ENCODE results near the gene ZNF408.

ZNF408 gene

GRCh38 chr11:46725338-46726205, 24.7 kb downstream of the ZNF408 start:
- TF ChIP-seq CTCF (IDR thresholded peaks at IDR 0.05) = no peak
- Mint-ChIP-seq H3K27ac (no peak overlapping the region), H3K27me3 (ENCODE audit: low read depth, poor library complexity) (peaks cover 3% of the 10 kb centered on the region), H3K36me3 (ENCODE audit: low read depth) (no peaks in the 10 kb centered on the region), H3K4me1 (peaks cover 22% of the 10 kb centered on the region), H3K4me3 (no peak overlapping the region), H3K9me3 (no peaks in the 10 kb centered on the region)
- no peak for DNase-seq

GRCh38 chr11:46726206-46726862, 25.5 kb downstream of the ZNF408 start:
- DNase-seq = no peak

GRCh38 chr11:46727952-46728658, 27.3 kb downstream of the ZNF408 start:
- no peaks in the 10 kb centered on the region for H3K36me3 Mint-ChIP-seq (ENCODE audit: low read depth)
- no peak for TF ChIP-seq CTCF (IDR thresholded peaks at IDR 0.05)
- H3K9me3 Mint-ChIP-seq = no peaks in the 10 kb centered on the region
- no peak overlapping the region for H3K27ac Mint-ChIP-seq
- H3K27me3 Mint-ChIP-seq (ENCODE audit: low read depth, poor library complexity) = peaks cover 3% of the 10 kb centered on the region
- no peak for DNase-seq
- H3K4me3 Mint-ChIP-seq = no peak overlapping the region
- H3K4me1 Mint-ChIP-seq = peaks cover 16% of the 10 kb centered on the region

More at GRCh38 chr11:46726206-46726862, 25.5 kb downstream of the ZNF408 start:
- Mint-ChIP-seq H3K4me1 (peaks cover 20% of the 10 kb centered on the region), H3K36me3 (ENCODE audit: low read depth) (no peaks in the 10 kb centered on the region), H3K9me3 (no peaks in the 10 kb centered on the region), H3K27me3 (ENCODE audit: low read depth, poor library complexity) (peaks cover 3% of the 10 kb centered on the region), H3K27ac (no peak overlapping the region), H3K4me3 (no peak overlapping the region)
- TF ChIP-seq CTCF (IDR thresholded peaks at IDR 0.05) = no peak

- Mint-ChIP-seq H3K27me3 (ENCODE audit: low read depth, poor library complexity) (peaks cover 3% of the 10 kb centered on the region), H3K4me1 (peaks cover 16% of the 10 kb centered on the region), H3K4me3 (no peak overlapping the region), H3K9me3 (no peaks in the 10 kb centered on the region), H3K36me3 (ENCODE audit: low read depth) (no peaks in the 10 kb centered on the region), H3K27ac (no peak overlapping the region)
- no peak for DNase-seq
- no peak for TF ChIP-seq CTCF (IDR thresholded peaks at IDR 0.05)
Observed at GRCh38 chr11:46728659-46729040, 27.8 kb downstream of the ZNF408 start.

- no peak for DNase-seq
- Mint-ChIP-seq H3K27me3 (ENCODE audit: low read depth, poor library complexity) (no peaks in the 10 kb centered on the region), H3K4me3 (no peak overlapping the region), H3K36me3 (ENCODE audit: low read depth) (no peaks in the 10 kb centered on the region), H3K4me1 (peaks cover 10% of the 10 kb centered on the region), H3K27ac (no peak overlapping the region), H3K9me3 (no peaks in the 10 kb centered on the region)
- TF ChIP-seq CTCF (IDR thresholded peaks at IDR 0.05) = no peak
Observed at GRCh38 chr11:46729110-46730027, 28.5 kb downstream of the ZNF408 start.
